ENCODE measurements around the gene KCNJ9. TPM values are rescaled to one million over a fixed set of nuclear protein-coding genes. Genes with fewer than 3 reads are reported as not detected.
"Not testable (repeated sequence)": the region's sequence is repeated elsewhere in the genome, so short reads cannot be mapped to it uniquely, and the experiment has no call there.

Gene KCNJ9
- polyA plus RNA-seq, 1 donor from 2014 or later: 8.0 TPM

GRCh38 chr1:160048335-160048734 is 33.0 kb upstream of the KCNJ9 start:
- Histone ChIP-seq H2AFZ (ENCODE audit: low read depth, low read length) (no peak overlapping the region), H3K36me3 (ENCODE audit: insufficient read depth, low read length) (no peaks in the 10 kb centered on the region), H3K27me3 (ENCODE audit: insufficient read depth, low read depth, low read length) (no peaks in the 10 kb centered on the region), H3K4me3 (ENCODE audit: low read length) (no peak overlapping the region), H3F3A (ENCODE audit: insufficient read depth, low read length, poor library complexity, severe bottlenecking) (no peaks in the 10 kb centered on the region), H3K27ac (ENCODE audit: low read length) (no peak overlapping the region), H4K20me1 (ENCODE audit: insufficient read depth) (no peaks in the 10 kb centered on the region), H3K9ac (ENCODE audit: low read length) (no peak overlapping the region), H3K4me2 (ENCODE audit: low read length) (no peak overlapping the region), H3K79me2 (replicated peaks; ENCODE audit: insufficient read depth, low read length) (no peaks in the 10 kb centered on the region), H3K9me2 (ENCODE audit: insufficient read depth, low read length) (no peaks in the 10 kb centered on the region), H3K9me3 (ENCODE audit: low read length) (no peaks in the 10 kb centered on the region)
- TF ChIP-seq EZH2 (IDR thresholded peaks at IDR 0.05; ENCODE audit: borderline replicate concordance, insufficient read depth, low read length, poor library complexity, severe bottlenecking) (no peak), REST (IDR thresholded peaks at IDR 0.05; ENCODE audit: borderline replicate concordance) (no peak), POLR2AphosphoS5 (IDR thresholded peaks at IDR 0.05) (no peak), CTCF (IDR thresholded peaks at IDR 0.05; ENCODE audit: poor library complexity, severe bottlenecking) (no peak), TAF1 (IDR thresholded peaks at IDR 0.05; ENCODE audit: low read depth) (no peak), EP300 (conservative IDR thresholded peaks at IDR 0.05; ENCODE audit: poor library complexity, severe bottlenecking) (no peak), MXI1 (conservative IDR thresholded peaks at IDR 0.05; ENCODE audit: poor library complexity, severe bottlenecking) (no peak), RAD21 (conservative IDR thresholded peaks at IDR 0.05) (no peak), SMC3 (conservative IDR thresholded peaks at IDR 0.05; ENCODE audit: poor library complexity) (no peak)

- no peak overlapping the region for H3K4me3 ChIP-seq (ENCODE audit: low read length)
- no peak overlapping the region for H3K27ac ChIP-seq (ENCODE audit: low read length)
- H3K4me2 ChIP-seq (ENCODE audit: low read length): no peak overlapping the region
- H3K9me3 ChIP-seq (ENCODE audit: low read length): no peaks in the 10 kb centered on the region
- H3K9me2 ChIP-seq (ENCODE audit: insufficient read depth, low read length): no peaks in the 10 kb centered on the region
- TF ChIP-seq REST (IDR thresholded peaks at IDR 0.05; ENCODE audit: borderline replicate concordance): no peak
- TF ChIP-seq EP300 (conservative IDR thresholded peaks at IDR 0.05; ENCODE audit: poor library complexity, severe bottlenecking): no peak
- no peak for TF ChIP-seq RAD21 (conservative IDR thresholded peaks at IDR 0.05)
- no peak for TF ChIP-seq SMC3 (conservative IDR thresholded peaks at IDR 0.05; ENCODE audit: poor library complexity)
- no peak for TF ChIP-seq POLR2AphosphoS5 (IDR thresholded peaks at IDR 0.05)
- TF ChIP-seq EZH2 (IDR thresholded peaks at IDR 0.05; ENCODE audit: borderline replicate concordance, insufficient read depth, low read length, poor library complexity, severe bottlenecking): no peak
- TF ChIP-seq CTCF (IDR thresholded peaks at IDR 0.05; ENCODE audit: poor library complexity, severe bottlenecking): no peak
- no peak overlapping the region for H3K9ac ChIP-seq (ENCODE audit: low read length)
- H4K20me1 ChIP-seq (ENCODE audit: insufficient read depth): no peaks in the 10 kb centered on the region
- no peaks in the 10 kb centered on the region for H3K79me2 ChIP-seq (replicated peaks; ENCODE audit: insufficient read depth, low read length)
- no peaks in the 10 kb centered on the region for H3K36me3 ChIP-seq (ENCODE audit: insufficient read depth, low read length)
- no peak overlapping the region for H2AFZ ChIP-seq (ENCODE audit: low read depth, low read length)
- H3F3A ChIP-seq (ENCODE audit: insufficient read depth, low read length, poor library complexity, severe bottlenecking): no peaks in the 10 kb centered on the region
- H3K27me3 ChIP-seq (ENCODE audit: insufficient read depth, low read depth, low read length): no peaks in the 10 kb centered on the region
Observed at GRCh38 chr1:160049101-160049500, 32.2 kb upstream of the KCNJ9 start.

GRCh38 chr1:160050182-160050581 is 31.2 kb upstream of the KCNJ9 start:
- H3K79me2 ChIP-seq (replicated peaks; ENCODE audit: insufficient read depth, low read length); H4K20me1 ChIP-seq (ENCODE audit: insufficient read depth); H3K27me3 ChIP-seq (ENCODE audit: insufficient read depth, low read depth, low read length); H2AFZ ChIP-seq (ENCODE audit: low read depth, low read length); H3K4me3 ChIP-seq (ENCODE audit: low read length); H3K36me3 ChIP-seq (ENCODE audit: insufficient read depth, low read length); H3K27ac ChIP-seq (ENCODE audit: low read length); H3K9ac ChIP-seq (ENCODE audit: low read length); H3K9me3 ChIP-seq (ENCODE audit: low read length); H3K9me2 ChIP-seq (ENCODE audit: insufficient read depth, low read length); H3F3A ChIP-seq (ENCODE audit: insufficient read depth, low read length, poor library complexity, severe bottlenecking); H3K4me2 ChIP-seq (ENCODE audit: low read length): not testable (repeated sequence)

Measured in neural cell (in vitro differentiated cells).